PFSK-1 (cell line): ENCODE results near the gene ENPP5.

Experiments
- POLR2AphosphoS5 ChIP-seq: IDR thresholded peaks from 2 replicates; pipeline ENCODE4 v1.6.1; 2012; ENCODE audit warnings: low read depth, mild to moderate bottlenecking, control low read depth, low read length, moderate library complexity
- SIN3A ChIP-seq: IDR thresholded peaks from 2 replicates; pipeline ENCODE4 v1.6.1; 2012; ENCODE audit warnings: mild to moderate bottlenecking, low read length, moderate library complexity, borderline replicate concordance; ENCODE audit not compliant: insufficient read depth
- TAF1 ChIP-seq: IDR thresholded peaks from 2 replicates; pipeline ENCODE4 v1.6.1; 2012; ENCODE audit warnings: low read length, control low read depth, borderline replicate concordance; ENCODE audit not compliant: insufficient read depth
- TF ChIP-seq, protein P1 (sequence below), 2 experiments: IDR thresholded peaks; 2 replicates each; pipeline versions ENCODE4 v1.6.1 to v1.8.0; 2011 to 2012; ENCODE audit warnings: low read depth in 2 of 2, low read length in 2 of 2, control low read depth in 1 of 2, inconsistent platforms in 1 of 2, mild to moderate bottlenecking in 1 of 2, moderate library complexity in 1 of 2; ENCODE audit not compliant: insufficient read depth in 1 of 2

DNA sequence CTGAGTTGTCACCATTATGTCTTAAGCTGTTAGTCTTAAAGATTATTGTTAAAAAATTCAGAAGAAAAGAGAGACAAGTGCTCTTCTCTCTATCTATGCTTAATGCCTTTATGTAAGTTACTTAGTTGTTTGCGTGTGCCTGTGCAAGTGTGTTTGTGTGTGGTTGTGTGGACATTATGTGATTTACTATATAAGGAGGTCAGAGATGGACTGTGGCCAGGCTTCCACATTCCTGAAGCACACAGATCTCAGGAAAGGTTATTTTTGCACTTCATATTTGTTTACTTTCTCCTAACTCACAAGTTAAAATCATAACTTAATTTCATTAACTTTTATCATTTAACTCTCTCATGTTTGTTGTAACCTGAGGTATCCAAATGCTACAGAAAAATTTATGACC, 26.5 kb downstream of the ENPP5 start:
- TF ChIP-seq, protein P1, sequence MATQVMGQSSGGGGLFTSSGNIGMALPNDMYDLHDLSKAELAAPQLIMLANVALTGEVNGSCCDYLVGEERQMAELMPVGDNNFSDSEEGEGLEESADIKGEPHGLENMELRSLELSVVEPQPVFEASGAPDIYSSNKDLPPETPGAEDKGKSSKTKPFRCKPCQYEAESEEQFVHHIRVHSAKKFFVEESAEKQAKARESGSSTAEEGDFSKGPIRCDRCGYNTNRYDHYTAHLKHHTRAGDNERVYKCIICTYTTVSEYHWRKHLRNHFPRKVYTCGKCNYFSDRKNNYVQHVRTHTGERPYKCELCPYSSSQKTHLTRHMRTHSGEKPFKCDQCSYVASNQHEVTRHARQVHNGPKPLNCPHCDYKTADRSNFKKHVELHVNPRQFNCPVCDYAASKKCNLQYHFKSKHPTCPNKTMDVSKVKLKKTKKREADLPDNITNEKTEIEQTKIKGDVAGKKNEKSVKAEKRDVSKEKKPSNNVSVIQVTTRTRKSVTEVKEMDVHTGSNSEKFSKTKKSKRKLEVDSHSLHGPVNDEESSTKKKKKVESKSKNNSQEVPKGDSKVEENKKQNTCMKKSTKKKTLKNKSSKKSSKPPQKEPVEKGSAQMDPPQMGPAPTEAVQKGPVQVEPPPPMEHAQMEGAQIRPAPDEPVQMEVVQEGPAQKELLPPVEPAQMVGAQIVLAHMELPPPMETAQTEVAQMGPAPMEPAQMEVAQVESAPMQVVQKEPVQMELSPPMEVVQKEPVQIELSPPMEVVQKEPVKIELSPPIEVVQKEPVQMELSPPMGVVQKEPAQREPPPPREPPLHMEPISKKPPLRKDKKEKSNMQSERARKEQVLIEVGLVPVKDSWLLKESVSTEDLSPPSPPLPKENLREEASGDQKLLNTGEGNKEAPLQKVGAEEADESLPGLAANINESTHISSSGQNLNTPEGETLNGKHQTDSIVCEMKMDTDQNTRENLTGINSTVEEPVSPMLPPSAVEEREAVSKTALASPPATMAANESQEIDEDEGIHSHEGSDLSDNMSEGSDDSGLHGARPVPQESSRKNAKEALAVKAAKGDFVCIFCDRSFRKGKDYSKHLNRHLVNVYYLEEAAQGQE (IDR thresholded peaks at IDR 0.05; ENCODE audit: insufficient read depth in 1 of 2, low read depth in 2 of 2, low read length in 2 of 2), result no peak
- TF ChIP-seq SIN3A (no peak), POLR2AphosphoS5 (no peak), TAF1 (no peak)
